Stimulated activated CD4-positive, alpha-beta T cell treated with anti-CD3 and anti-CD28 coated beads, TNF-alpha, amount 100 ng/mL, for 24 hours (primary cell): ENCODE measurements around the gene TEX19.
"Not testable (repeated sequence)": the region's sequence is repeated elsewhere in the genome, so short reads cannot be mapped to it uniquely, and the experiment has no call there.

Source experiments
- DNase-seq, 3 experiments: peaks; one replicate each; pipeline ENCODE4 v3.0.0-alpha.2; 2020; ENCODE audit warnings: low read depth in 3 of 3

Gene TEX19

DNA sequence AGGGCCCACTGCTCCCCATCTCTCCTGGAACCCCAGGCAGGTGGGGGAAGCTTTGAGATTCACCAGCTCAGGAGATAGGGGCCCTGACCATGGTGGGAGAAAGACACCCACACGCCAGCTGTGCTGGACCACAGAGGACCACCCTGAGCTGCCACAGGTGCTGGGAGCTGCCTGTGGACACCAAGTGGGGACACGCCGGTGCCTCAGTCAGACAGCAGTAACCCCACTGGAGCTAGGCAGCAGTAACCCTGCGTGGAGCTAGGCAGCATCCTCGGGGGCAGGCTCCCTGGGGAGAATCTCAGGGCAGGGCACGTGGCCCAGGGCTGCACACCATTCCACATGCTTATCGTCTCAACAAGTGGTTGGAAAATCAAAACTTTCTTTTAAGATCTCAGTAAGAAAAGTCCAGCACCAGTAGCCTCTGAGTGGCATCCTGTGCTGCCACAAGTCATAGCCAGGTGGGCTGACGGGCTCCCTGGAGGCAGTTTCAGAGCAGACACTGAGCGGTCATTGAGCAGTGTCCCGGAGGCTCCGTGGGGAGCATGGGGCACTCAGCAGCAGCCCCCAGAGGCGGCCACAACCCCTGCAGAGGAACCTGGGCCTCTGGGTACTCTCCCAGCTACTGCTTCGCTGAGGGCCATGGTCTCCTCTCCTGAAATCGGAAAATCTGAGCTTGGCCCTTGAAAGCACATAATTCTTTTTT is 51.1 kb downstream of the TEX19 start:
- DNase-seq = no peak

DNA sequence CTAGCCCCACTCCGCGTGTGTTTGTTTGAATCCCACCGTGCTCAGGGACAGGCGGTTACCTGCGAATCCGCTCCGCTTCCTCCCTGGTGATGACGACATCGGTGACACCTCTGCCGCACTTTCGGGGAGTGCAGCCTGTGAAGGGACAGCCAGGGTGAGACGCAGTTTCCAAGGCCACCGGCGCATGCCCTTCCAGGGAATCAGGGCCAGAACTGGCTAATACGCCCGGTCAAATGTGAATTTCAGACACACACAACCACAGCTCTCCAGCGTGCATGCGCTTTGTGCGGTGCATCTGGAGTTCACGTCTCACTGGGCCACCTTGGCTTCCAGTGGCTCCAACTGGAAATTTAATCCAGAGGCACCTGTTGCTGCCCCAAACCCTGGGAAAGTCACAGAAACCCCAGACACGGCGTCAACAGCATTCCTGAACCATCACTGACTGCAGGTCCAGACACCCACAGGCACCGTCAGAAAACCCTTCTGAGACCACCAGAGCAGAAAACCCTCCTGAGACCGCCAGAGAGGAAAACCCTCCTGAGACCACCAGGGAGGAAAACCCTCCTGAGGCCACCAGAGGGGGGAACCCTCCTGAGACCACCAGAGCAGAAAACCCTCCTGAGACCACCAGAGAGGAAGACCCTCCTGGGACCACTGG is 52.5 kb downstream of the TEX19 start:
- DNase-seq = no peak

DNA sequence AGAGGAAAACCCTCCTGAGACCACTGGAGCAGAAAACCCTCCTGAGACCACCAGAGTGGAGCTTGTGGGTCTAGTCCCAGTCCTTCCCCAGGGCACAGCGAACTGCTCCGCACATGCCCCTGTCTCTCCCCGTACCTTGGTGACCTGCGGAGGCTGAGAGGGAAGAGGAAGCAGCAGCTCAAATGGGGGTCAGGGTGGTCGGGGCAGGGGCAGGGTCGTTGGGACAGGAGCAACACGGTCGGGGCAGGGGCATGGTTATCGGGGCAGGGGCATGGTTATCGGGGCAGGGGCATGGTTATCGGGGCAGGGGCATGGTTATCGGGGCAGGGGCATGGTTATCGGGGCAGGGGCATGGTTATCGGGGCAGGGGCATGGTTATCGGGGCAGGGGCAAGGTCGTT is 53.0 kb downstream of the TEX19 start:
- DNase-seq = not testable (repeated sequence)

DNA sequence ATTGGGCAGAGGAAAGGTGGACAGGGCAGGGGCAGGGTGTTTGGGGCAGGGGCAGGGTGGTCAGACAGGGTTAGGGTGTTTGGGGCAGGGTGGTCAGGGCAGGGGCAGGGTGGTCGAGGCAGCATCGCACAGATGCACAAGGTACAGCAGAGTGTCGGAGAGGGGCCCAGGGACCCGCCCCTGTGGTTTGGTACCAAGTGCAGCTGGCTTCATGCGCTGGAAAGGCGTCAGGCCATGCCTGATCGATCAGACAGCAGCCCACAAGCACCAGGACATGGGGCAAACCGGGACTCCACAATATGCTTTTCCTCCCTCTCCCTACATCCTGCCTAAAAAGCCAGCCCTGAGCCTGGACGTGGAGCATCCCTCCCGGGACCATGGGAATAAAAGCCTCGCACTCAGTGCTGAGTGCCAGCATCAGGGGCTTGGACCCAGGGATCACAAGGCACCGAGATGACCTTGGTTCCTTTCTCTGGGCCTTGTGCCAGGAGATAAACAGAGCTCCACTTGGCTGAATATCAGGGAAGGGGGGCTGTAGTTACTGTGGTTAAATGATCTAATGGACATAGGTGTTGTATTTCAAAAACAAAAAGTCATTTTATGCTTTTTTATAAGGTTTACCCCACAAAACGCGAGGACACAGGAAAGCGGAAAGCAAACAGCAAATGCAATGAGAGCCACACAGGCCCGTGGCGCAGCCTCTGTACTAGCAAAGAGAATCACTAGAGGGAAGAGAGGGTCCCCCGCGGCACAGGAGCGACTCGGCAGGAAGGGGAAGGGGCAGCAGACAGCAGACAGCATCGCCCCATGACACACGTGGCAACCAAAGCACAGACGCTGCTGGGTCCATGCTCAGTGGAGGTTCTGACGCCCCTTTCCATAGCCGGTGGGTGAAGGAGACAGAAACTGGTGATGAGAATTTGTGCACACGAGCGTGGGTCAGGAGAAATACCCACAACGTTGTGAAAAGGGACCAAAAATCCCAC is 53.8 kb downstream of the TEX19 start:
- DNase-seq = no peak
